Activated CD4-positive, alpha-beta T cell treated with anti-CD3 and anti-CD28 coated beads, Interleukin-2, amount 50 U/mL, for 4 hours (primary cell): Measurements from ENCODE around the gene TDRD10.
"Not testable (repeated sequence)": the region's sequence is repeated elsewhere in the genome, so short reads cannot be mapped to it uniquely, and the experiment has no call there.

Source experiments
- DNase-seq, 2 experiments: peaks; one replicate each; pipeline ENCODE4 v3.0.0-alpha.2; 2020

TDRD10 gene

DNA sequence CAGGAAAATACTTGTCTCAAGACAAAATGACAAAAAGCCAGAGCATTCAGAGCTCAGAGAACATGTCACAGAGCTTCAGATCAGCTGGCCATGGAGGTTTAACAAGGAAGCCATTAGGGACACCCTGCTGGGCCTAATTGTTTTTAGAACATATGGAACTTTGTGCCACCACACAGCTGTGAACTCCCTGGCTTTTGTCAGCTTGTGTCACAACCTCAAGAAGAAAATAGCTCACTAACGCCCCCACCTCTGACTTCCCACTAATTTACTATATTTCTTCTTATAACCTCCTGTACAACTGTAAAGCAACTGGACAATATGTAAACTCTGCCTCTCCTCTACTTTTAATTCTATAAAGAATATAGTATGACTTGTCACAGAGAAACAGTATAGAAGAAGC lies 21.0 kb upstream of the TDRD10 start:
- DNase-seq, result no peak

DNA sequence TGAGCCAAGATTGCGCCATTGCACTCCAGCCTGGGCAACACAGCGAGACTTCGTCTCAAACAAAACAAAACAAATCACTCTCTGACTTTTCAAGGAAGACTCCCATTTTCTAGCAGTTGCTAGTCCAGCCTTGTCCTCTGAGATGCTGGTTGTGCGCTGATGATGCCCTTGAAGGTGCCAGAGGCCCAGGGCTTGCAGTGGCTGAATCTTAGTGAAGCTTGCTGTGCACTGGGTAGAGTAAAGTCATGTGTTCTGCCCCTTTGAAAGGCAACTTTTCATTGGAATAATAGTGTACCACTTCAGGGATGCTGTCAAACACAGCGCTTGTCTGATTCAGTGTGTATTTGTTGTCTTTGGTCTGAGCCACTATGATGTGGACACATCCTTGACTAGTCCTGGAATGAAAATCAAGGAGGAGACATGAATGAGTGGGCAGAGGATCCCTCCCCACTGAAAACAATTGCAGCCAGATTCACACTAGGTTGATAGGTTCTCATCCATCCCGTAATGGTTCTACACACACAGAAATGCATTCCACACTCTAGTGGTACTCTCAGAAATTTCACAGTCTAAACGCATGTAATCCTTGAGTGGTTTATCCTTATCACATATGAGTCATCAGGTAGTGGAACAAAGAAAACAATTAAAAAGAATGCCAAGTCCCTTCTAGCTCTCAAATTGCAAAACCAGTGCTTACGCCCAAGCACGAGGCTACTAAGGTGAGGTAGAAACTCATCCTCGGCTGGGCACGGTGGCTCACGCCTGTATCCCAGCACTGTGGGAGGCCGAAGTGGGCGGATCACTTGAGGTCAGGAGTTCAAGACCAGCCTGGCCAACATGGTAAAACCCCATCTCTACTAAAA lies 17.8 kb upstream of the TDRD10 start:
- no peak for DNase-seq

DNA sequence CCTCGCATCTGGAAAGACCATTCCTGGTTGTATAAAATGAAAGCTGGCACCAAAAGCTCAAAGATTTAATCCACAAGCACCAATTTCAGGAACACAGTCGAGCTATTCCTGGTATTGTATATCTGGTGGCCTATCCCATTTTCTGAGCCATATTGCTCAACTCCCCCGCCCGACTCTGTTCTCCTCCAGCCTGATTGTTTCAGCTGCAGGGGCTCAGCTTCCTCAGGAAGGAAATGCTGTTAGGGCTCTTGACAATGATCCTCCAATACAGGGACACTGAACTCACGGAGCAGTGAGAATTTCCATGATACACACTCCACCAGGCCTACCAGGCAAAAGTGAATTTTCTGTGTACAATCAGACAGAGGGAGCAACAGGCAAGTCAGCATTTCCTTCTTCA lies 16.9 kb upstream of the TDRD10 start:
- no peak for DNase-seq

GRCh38 chr1:154485910-154486496 lies 16.0 kb upstream of the TDRD10 start:
- no peak for DNase-seq

DNA sequence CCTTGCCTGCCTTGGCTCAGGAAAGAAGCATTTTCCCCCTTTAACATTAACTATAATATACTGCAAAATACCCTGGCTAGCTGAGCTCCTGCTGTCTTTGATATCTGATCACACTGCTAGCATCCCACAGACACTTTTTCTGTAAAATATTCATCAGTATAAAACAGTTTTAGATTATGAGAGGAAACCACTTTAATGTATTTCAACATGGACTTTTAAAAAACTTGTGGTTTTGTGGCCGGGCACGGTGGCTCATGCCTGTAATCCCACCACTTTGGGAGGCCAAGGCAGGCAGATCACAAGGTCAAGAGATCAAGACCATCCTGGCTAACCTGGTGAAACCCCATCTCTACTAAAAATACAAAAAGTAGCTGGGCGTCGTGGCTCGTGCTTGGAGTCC lies 15.3 kb upstream of the TDRD10 start:
- not testable (repeated sequence) for DNase-seq

- DNase-seq, result no peak
These were observed 13.1 kb upstream of the TDRD10 start for GRCh38 chr1:154488922-154489321.

- DNase-seq, result no peak
These were observed 12.2 kb upstream of the TDRD10 start for GRCh38 chr1:154489695-154490274.

GRCh38 chr1:154490317-154490716 lies 11.7 kb upstream of the TDRD10 start:
- no peak for DNase-seq

DNA sequence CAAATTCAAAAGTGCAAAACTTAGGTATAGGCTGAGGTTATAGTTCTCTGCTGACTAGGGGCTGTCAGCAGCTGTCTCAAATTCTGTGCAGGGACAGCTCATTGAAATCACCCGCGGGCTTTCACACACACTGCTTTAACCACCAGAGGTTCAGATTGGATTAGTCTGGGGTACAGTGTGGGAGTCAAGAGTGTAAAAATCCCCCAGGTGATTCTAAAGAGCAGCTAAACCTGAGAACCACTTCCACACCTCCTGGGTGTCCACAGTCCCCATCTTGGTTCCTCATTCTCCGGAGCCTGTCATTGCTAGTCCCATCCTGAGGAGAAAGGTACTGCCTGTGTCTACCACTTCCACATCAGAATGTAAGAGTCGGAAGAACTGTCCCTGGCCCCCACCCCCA lies 9.9 kb upstream of the TDRD10 start:
- DNase-seq, result no peak

- DNase-seq, result no peak
These were observed 8.7 kb upstream of the TDRD10 start for GRCh38 chr1:154493276-154493675.

DNA sequence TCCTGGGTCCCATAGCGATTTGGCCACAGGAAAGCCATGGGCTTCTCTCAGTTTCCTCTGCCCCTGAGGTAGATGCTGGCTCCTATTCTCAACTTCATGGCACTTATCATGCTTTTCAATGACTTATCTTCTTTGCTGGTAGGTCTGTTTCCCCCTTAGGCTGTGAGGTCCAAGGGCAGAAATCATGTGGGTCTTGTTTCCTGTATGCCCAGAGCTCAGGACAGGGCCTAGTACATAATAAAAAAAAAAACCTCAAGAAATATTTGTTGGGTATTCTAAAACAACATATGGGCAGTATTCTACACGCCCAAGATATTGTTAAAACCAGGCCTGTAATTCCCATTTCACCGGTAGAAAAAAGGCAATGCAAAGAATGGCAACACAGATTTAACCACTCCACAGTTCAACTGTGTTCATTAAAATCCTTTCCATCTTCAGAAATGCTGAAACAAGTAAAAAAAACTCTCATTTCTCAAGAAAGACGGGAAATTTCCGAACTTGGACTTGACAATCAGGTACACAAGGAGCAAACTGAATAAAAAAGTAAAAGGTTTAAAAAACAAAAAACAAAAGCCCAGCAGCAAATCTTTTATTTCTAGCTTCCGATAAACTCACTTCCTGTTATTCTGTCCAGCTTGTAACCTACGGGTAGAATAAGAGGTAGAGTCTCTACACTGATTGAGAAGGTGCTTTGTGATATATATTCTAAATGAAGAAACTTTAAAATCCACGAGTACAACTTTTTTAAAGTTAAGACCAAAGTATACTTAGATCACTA lies 6.3 kb upstream of the TDRD10 start:
- no peak for DNase-seq

- DNase-seq, result no peak
These were observed 5.6 kb upstream of the TDRD10 start for GRCh38 chr1:154496383-154496782.

DNA sequence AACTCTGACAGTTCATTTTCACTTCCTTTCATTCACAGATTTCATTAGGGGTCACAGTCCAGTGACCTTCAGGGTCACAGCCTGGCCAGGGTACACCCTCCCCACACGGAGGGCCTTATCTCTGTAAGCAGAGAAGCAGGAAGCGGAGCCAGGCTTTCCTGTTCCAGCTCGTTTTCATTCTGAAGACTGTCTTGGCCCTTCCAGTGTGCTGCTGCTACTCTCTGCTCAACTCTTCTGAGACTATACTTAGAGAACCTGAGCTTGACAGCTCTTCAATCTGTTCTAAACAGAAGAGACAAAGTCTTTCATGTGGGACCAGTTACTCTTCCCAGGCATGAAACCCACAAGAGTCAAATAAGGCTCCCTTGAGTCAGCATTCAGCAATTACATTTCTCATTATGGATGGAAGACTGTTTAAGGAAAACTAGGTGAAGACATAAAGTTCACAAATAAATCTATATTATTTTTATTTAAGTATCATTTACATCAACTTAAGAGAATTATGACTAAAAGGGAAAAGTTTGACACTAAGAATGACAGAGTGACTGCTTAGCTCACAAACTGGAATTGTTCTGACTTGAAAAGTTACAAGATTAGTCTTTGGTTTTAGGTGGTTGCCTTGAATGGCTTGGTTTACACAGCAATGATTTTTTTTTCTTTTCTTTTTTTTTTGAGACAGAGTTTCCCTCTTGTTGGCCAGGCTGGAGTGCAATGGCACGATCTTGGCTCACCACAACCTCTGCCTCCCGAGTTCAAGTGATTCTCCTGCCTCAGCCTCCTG lies 4.8 kb upstream of the TDRD10 start:
- DNase-seq, result no peak

DNA sequence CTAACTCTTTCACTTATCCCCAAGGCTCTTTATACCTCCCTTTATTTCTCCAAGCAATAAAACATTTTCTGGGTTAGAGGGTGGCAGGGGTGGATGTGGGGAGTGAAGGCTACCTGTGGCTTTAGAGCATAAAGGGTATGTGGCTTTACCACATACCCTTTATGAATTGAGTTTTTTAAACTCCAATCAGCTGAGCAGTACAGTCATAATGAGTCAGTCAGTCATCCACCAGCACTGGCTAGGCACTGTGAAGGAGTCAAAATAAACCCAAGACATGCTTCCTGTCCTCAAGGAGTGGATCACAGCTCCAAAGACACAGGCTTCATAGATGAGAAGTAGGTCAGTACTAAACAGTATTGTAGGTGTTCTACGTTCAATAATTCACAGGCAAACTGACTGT lies 2.6 kb upstream of the TDRD10 start:
- DNase-seq, result no peak

DNA sequence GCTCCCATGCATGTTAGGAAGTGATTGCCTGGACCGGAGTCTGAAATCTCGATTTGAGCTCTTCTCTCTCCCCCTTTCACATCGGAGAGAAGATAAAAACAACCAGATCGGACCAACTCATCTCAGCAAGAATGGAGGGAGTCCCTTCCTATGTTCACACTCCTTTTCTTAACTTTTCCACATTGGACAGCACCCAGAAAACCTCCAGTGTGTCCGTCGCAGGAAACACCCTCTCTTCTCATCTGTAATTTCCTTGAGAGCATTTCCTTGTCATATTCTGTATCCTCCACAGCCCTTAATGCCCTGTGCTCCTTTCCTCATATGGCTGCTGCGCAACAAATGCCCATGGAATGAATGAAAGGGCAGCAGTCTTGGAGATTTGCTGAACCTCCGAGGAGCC lies 1.5 kb upstream of the TDRD10 start:
- no peak for DNase-seq

DNA sequence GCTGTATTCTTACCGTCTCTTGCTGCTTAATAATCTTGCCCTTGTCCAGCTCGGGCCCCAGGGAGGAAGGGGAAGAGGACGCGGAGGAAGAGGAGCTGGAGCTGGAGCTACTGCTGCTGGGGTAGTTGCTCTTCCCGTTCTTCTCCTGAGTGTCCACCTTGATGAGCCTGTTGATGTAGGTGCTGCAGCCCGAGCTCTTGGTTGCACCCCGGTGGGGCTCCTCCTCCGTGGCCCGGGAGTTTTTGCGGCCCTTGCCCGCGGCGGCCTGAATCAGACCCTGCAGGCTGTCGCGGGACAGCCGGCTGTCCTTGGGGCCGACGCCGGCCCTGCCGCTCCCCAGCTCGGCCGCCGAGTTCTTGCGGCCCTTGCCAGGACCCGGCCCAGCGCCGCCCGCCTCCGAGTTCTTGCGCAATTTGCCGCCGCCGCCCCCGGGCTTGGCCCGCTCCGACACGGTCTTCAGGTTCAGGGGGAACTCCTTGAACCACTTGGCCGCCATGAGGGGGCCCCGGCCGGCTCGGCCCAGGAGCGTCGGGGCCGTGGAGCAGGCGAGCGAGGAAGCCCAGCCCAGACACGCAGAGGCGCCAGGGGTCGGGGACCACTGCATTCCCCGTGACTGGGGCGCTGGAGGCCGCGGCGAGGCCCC lies 475 bp upstream of the TDRD10 start:
- no peak for DNase-seq

- no peak for DNase-seq
These were observed 711 bp downstream of the TDRD10 start for GRCh38 chr1:154502744-154503115.

GRCh38 chr1:154503898-154504297 lies 1.9 kb downstream of the TDRD10 start:
- DNase-seq, result no peak

DNA sequence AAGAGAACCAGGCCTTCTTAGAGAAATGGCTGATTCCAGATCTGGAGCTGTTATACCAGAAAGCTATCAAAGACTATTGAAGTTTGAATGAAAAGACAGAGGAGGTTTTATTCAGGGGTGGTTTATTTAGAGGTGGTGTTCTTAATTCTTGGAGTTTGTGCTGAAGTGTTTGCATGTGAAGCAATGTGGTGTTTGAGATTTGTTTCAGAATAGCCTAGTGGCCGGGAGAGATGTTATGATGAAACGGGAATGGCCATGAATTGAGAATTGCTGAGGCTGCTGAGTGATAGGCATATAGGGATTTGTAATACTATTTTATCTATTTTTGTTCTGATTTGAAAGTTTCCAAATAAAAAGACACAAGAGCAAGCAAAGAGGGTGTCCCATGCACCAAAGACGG lies 10.7 kb downstream of the TDRD10 start:
- DNase-seq, result no peak

GRCh38 chr1:154514066-154514553 lies 12.1 kb downstream of the TDRD10 start:
- no peak for DNase-seq

- DNase-seq, result no peak
These were observed 15.6 kb downstream of the TDRD10 start for GRCh38 chr1:154517661-154518060.

DNA sequence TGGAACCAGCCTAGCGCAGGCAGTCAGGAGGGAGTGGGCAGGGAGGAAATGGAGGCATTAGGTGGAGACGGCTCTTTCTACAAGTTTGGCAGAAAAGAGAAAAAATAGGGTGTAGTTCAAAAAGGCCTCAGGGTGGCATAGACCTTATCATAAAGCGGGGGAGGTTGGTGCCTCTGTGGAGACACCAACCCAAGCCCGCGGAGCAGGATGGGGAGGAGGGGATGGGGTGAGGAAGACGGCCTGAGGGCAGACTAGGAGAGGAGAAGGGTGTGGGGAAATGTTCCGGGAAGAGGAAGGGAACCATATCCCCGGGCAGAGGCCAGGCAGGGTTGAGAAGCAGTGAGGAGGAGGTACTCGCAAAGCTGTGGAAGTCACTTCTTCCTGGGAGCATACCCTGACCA lies 17.6 kb downstream of the TDRD10 start:
- no peak for DNase-seq
